Adipose tissue (tissue), 3 donors: ENCODE results near the gene SH3RF3. TPM values are rescaled to one million over a fixed set of nuclear protein-coding genes. Genes with fewer than 3 reads are reported as not detected.

ENCODE experiments used
- H3K27ac ChIP-seq: one replicate; pipeline ENCODE4 v1.5.1; 2013; ENCODE audit warnings: low read depth, low read length
- WGBS, 3 donors: extraction: QIAGEN DNeasy Blood & Tissue Kit; methylation state at CpG; one replicate each; pipeline ENCODE4 v1.1.7; 2013; 5-methylcytosine and 5-hydroxymethylcytosine counted together
- polyA plus RNA-seq, 3 donors: library from polyadenylated mRNA; stranded (reverse); fragments of 200-250 nt; gene quantifications; one replicate each; pipeline ENCODE4 v1.2.3, GENCODE V29; 2013
- donor health status: healthy with polysubstance abuse.
- donor health status: Bipolar disorder and iron deficiency.
- donor health status: healthy.

Gene SH3RF3
- polyA plus RNA-seq, 3 donors, result 1.2 to 6.5 (median 5.4) TPM

DNA sequence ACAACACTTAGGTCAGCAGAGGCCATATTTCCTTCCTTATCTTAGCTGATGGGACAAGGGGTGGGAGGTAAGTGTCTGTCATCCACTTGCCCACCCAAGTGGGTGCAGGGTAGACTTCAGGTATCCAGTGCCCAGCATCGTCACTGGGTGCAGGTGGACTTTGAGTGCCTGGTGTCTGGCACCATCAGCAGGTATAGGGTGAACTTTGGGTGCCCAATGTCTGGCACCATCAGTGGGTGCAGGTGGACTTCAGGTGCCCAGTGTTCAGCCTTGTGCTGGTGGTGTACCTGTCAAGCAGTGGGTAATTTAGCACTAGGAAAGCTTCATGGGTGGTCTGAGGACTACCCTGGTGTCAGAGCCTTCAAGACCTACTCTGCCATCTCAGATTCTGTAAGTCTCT is 309.1 kb downstream of the SH3RF3 start:
- WGBS, 3 donors, result 95 to 100% (median 96%) methylated on average over 1 of the region's 1 CpG
- no peak overlapping the region for H3K27ac ChIP-seq

DNA sequence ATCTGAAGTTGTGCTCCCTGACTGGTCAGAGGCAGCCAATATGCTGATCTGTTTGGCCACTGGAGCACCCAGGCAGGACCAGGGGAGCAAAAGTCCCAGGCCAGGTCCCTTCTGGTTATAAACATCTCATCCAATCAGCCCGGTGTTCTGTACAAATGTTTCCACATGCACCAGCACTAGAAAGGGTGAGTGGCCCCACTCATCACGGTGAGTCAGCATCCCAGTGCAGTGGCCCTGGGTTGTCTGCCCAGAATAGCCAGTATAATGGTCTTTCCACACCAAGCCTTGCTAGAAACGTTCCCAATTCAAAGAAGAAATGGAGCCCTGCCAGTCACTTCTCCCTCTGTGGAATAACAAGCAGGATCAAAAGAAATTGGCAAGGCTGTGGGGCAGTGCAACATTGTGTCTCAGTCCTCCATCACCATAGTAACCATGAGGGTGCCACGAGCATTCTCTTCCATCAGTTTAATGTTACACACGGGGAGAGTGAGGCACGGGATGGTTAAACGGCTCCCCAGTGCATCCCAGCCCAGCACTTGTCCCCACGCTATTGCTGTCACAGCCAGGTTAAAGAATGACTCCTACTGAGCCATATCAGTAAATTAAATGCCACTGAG is 309.9 kb downstream of the SH3RF3 start:
- 58 to 74% (median 69%) methylated on average over 8 of the region's 8 CpGs for WGBS, 3 donors
- no peak overlapping the region for H3K27ac ChIP-seq

DNA sequence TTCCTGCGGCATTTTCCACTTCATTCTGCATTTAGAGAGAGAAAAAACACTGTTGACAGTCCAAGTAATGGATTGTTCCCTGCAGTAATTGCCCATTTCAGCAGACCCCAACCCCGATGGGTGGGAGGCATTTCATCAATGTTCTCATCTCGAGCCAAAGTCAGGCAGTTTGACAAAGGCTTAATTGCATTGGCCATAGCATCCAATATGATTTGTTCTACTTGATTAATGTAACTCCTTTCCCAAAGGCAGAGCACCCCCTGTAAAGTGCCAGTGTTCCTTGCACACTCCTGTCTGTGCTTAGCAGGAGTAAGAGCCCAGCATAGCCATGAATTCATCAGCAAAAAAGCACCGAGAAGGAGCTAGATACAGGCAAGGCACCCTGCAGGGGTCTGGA is 310.4 kb downstream of the SH3RF3 start:
- H3K27ac ChIP-seq, result no peak overlapping the region
- WGBS, 3 donors, result 58 to 86% (median 85%) methylated on average over 4 of the region's 4 CpGs

DNA sequence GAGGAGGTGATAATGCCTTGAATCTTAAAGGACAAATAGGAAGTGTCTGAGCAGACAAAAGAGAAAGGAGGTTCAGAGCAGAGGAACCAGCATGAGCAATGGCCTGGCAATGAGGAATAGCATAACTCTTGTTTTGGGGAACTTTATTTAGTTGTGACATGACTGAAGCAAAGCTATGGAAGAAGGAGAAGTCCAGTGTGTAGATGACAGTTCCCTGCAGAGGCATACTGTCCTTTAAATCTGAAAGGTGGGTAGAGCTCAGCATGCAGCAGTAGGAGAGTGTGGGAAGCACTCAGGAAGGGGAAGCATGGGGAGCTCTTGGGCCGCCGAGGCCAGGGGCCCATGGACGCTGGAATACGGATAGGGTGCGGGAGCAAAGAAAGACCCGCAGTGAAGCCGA is 311.0 kb downstream of the SH3RF3 start:
- H3K27ac ChIP-seq, result no peak overlapping the region
- 95 to 96% (median 96%) methylated on average over 7 of the region's 7 CpGs for WGBS, 3 donors

DNA sequence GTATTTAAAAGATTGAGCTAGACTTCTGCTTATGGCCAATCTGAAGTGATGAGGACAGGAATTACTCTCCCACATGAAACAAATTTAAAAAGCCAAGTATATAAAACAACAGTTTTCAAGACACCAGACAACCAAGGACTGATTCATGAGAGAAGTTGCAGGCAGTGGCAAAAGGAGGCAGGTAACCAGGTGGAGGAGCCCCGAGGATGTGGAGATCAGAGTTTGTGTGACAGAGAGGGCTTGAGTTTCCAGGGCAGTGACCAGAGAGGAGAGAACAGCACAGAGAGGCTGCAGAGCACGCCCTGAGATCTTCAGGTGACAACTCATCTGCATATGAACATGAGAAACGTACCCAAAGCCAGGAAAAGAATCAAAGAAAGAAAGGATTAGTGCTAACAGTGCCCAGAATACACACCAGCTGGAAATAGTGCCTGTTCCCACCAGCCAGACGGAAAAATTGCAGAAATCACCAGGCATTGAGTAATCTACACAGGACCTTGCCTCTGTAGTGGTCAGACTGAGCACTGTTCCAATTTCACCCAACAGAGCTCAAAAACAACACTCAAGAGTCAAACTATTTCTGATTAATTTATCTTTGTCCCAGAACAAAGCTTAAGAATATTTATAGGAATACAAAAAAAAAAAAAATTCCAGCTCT is 311.6 kb downstream of the SH3RF3 start:
- no peak overlapping the region for H3K27ac ChIP-seq

DNA sequence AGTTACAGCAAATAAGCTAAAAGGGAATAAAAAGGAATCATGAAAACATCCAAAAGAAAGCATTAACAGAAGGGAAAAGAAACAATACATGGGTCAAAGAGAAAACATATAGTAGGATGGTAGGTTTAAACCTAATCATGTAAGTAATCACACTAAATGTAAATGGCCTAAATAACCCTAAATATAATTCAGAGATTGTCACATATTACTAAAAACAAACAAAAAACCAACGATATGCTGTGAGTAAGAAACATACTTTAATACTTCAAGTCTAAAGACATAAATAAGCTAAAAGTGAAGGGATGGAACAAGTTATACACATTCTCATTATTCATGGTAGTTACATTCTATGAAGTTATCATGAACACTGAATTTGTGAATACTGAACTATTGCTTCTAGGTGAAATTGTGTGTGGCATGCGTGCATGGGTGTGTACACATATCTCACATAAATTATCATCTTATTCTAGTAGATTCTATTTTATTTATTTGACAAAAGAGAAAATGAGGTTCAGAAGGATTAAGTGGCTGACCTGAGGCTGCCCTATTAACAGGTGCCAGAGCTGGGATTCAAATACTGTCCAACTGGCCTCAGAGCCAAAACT is 313.8 kb downstream of the SH3RF3 start:
- WGBS, 3 donors, result 94 to 99% (median 95%) methylated on average over 2 of the region's 2 CpGs
- no peak overlapping the region for H3K27ac ChIP-seq

More for the DNA sequence above, 311.6 kb downstream of the SH3RF3 start:
- 80 to 82% (median 82%) methylated on average over 4 of the region's 4 CpGs for WGBS, 3 donors

DNA sequence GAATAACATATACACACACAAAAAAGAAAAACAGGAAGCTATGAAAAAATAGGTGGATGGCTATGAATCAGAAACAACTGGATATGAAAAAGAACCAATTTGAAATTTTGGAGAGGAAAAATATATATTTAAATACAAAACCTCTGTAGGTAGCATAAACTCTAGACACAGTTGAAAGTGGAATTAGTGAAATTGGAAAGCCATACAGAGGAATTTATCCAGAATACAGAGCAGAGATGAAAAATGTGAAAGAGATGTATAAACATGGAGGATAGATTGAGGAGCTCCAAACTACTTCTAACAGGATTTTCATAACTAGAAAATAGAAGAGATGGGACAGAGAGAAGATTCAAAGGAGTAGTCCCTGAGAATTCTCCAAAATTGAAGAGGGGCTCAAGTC is 315.9 kb downstream of the SH3RF3 start:
- H3K27ac ChIP-seq, result no peak overlapping the region

DNA sequence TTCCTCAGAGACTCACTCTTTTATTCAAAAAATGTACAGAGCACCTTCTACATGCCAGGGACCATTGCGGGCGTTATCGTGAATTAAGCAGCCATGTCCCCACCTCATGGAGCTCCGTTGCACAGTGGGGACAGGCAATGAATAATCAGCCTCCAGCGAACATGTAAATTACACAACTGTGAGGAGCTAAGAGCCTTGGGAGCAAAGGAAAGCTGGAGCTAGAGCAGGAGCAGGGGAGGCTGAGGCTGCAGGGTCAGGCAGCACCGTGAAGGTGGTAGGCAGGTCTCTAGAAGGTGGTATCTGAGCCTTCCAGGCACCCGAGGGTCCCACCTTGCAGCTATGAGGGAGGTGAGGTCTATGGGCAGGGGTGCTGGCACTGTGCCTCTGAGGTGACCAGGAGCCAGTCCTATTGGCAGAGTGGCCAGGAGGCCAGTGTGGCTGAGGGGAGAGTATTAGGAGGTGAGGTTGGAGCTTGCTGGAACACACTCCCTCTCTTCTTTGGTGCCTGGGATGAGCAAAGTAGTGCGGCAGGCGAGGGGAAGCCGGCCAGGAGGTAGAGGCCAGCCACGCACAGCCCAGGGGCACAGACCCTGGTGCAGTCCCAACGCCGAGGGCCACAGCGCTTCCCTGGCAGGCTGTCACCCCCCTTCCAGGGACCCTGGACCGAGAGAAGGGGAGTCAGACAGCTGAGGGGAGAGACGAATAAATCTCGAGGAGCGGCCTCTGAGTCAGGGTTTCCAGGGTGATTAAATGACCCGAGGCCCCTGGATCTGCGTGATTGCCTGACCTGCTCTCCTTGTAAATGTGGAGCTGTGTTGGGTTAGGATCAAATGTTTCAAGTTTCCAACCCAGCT is 317.5 kb downstream of the SH3RF3 start:
- 80 to 85% (median 85%) methylated on average over 20 of the region's 20 CpGs for WGBS, 3 donors
- no peak overlapping the region for H3K27ac ChIP-seq

DNA sequence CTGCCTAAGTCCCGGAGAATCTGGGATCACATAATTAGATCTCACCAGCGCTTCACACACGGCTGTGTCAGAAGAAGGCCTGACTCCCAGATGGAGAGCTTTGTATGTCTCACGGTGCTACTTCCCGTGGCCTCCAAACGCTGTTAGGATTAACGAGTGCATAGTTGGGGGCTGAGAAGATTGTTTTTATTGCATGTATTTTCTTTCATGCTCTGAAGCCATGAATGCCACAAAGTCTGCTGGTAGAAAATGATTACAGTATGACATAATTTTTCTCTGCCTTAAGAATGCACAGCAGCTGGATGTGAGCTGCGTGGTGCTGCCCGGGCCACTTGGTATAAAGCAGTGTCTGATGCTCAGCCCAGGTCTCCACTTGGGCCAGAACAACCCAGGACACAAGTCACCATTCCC is 318.3 kb downstream of the SH3RF3 start:
- H3K27ac ChIP-seq, result no peak overlapping the region
- 76 to 82% (median 79%) methylated on average over 9 of the region's 9 CpGs for WGBS, 3 donors

DNA sequence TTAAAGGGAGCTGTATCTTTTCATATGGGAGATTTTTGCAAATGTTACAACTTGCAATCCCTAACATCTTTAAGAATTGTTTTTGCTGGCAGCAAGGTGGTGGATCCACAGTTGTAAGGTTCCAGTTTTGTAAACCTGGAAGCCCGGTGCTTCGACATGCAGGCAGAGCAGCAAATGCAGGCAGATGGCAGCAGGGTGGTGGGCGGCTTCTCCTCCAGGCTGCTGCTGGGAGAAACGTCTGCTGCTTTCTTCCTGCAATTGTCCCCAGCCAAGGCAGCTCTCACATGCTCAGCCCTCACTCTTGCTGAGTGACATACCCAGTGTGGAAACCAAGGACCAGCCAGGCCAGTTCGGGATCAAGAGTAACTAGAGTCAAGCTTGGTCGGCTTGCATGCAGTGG is 318.8 kb downstream of the SH3RF3 start:
- WGBS, 3 donors, result 72 to 82% (median 81%) methylated on average over 6 of the region's 6 CpGs
- no peak overlapping the region for H3K27ac ChIP-seq

DNA sequence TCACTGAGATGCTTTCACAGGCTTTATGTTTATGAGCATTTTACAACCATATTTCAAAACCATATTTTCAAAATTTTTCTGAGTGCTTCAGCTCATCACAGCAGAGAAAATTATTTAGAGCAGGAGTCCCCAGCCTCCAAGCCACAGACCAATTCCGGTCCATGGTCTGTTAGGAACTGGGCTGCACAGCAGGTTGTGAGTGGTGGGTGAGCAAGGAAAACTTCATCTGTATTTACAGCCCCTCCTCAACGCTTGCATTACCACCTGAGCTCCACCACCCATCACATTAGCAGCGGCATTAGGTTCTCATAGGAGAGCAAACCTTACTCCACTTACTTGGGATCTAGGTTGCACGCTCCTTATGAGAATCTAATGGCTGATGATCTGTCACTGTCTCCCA is 319.2 kb downstream of the SH3RF3 start:
- WGBS, 3 donors, result 88 to 96% (median 93%) methylated on average over 4 of the region's 4 CpGs
- H3K27ac ChIP-seq, result no peak overlapping the region

DNA sequence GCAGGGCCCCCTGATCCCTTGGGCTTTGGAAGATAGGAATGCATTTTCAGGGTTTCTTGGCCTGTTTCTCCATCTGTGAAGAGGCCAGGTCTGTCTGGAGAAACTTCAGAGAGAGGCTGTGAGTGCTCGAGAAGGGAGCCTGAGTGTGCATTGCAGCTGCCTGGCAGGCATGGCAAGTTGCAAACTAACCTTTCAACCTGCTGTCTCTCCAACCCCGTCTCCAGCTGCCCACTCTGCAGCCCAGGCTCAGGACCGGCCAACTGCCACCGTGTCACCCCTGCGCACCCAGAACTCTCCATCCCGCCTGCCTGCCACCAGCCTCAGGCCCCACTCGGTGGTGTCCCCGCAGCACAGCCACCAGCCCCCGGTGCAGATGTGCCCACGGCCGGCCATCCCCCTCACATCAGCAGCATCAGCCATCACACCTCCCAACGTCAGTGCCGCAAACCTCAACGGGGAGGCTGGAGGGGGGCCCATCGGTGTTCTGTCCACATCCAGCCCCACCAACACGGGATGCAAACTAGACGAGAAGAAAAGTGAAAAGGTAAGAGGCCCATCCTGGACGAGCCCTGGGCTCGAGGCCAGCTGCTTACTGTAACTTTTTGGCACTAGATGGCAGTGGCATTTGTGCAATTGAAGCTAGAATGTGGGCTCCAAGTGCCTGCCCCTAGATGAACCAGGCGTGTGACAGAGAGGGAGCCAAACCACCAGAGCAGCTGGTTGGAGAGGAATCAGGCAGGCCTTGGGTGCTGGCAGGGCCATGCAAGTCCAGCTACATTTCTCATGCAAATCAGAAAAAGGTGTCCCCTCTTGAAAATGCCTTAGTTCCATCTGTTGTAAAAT is 320.2 kb downstream of the SH3RF3 start:
- no peak overlapping the region for H3K27ac ChIP-seq
- WGBS, 3 donors, result 78 to 79% (median 78%) methylated on average over 20 of the region's 20 CpGs

DNA sequence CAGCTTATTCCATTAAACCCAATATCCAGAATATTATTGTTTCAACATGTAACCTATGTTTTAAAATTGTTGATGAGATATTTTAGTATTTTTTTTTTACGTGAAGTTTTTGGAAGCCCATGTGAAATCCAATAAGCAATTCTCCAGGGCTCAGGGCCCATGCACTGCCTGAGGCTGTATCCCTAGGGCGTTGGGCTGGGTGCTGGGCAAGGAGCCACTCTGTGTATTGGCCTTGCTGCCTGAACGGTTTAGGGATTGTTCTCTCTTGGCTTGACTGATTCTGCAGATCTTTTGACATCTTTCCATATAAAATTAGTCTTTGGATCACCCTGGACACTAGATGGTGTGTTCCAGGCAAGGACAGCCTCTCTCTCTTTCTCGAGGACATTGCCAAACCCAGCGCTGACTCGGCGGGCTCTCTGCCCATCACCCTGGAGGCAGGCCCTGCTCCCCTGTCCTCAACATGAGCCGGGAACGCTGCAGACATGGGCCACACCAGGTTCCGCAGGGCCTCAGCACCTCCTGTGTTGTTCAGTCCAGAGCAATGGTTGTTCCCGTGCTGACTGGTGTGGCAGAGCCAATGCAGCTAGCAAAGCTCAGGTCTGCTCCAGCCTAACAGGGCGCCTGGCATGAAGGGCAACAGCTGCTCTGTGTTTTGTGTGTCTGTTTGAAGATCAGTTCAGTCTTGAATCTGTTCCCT is 321.7 kb downstream of the SH3RF3 start:
- 73 to 83% (median 76%) methylated on average over 12 of the region's 12 CpGs for WGBS, 3 donors
- no peak overlapping the region for H3K27ac ChIP-seq

DNA sequence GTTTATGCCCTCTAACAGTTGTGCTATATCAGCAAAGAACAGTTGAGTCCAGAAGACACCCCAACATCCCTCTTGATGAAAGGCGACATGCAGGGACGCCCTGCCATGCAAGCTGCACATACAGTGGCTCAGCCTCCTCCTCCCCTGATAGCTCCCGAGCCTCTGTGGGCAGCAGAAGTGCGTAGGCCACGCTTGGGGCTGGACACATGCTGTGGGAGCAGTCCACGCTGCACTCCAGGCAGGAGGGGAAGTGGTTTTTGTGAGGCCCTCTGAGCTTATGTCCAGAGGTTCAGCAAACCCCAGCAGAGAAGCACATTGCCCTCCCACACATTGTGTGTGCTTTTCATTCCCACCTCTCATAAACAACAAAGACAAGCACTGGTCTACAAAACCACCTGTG is 322.7 kb downstream of the SH3RF3 start:
- H3K27ac ChIP-seq, result no peak overlapping the region
- 75 to 88% (median 79%) methylated on average over 6 of the region's 6 CpGs for WGBS, 3 donors

DNA sequence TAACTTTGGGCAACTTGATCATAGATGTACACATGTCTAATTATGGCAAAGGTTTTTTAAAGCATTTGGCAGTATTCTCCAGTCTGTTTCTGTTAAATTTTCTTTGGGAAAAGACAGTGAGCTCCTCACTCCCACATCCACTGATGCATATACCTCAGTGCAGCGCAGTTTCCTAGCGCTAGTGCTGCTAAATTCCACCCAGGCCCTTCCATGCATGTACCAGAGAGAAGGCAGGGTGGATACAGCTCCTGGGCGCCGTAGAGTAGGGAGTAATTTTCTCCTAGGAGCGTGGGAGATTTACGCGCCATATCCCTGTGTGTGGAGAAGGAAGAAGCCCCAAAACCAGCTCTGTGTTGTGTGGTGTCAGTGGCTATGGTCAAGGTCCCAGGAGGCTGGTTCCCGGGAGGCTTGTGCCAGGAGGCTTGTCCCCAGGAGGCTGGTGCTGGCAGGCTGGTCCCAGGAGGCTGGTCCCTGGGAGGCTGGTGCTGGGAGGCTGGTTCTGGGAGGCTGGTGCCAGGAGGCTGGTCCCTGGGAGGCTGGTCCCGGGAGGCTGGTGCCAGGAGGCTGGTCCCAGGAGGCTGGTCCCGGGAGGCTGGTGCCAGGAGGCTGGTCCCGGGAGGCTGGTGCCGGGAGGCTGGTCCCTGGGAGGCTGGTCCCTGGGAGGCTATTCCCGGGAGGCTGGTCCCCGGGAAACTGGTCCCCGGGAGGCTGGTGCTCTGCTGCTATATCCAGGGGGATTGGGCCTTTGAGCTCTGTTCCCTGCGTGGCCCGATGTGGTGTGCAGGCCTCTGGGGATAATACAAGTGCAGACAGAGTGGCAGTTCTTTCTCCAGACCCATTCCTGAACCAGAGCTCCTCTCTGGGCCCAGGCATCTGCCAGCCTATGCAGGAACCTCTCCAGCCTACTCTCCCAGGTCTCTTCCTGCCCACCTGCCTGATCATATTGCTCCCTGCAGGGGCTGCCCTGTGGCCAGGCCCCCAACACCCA is 323.6 kb downstream of the SH3RF3 start:
- 94 to 96% (median 95%) methylated on average over 17 of the region's 17 CpGs for WGBS, 3 donors
- H3K27ac ChIP-seq, result no peak overlapping the region

DNA sequence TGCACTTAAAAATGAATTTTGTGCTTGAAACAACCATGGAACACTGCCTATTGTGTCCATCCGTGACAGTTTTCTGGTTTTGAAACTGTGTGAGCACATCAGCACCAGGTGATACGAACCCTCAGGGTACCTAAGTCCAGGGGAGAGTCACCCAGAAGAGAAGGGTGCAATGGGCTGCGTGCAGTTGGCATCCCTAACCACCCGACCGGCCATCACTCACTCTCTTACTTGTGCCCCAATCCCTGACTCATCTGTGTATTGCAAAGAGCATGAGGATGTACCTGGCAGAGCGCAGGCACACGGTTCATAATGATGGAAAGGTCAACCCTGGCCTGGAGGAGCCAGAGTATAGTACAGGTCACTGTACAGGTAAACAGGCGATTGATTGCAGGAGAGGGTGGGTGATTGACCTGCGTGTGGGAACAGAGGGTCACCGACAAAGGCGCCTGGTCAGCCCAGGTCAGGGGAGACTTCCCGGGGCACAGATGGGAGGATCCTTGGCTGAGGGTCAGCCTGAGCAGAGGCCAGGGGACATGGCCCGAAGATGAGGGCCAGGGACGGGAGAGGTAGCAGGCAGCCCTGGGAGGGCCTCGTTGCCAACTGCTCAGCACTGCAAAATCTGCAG is 324.5 kb downstream of the SH3RF3 start:
- 87 to 95% (median 94%) methylated on average over 15 of the region's 15 CpGs for WGBS, 3 donors
- H3K27ac ChIP-seq, result no peak overlapping the region
